DND-41 (cell line): ENCODE results near the gene ARPC1A.
A peak's percentile ranks its signal among the peaks of the same experiment; 100 is the strongest.
"Not testable (repeated sequence)": the region's sequence is repeated elsewhere in the genome, so short reads cannot be mapped to it uniquely, and the experiment has no call there.

Experiments
- ATAC-seq: fragments of 200-7000 bp; cut with Tn5 transposase; 3 replicates; pipeline ENCODE4 v1.9.1; 2021; ENCODE audit warnings: low read depth; ENCODE audit not compliant: insufficient read depth
- DNase-seq: peaks from one replicate; pipeline ENCODE4 v3.0.0-alpha.2; 2020
- H2AFZ ChIP-seq: 2 replicates; pipeline ENCODE4 v1.6.0; 2012; ENCODE audit warnings: low read depth, low read length
- H3K27ac ChIP-seq: 2 replicates; pipeline ENCODE4 v1.5.1; 2012; ENCODE audit warnings: low read length, inconsistent platforms
- H3K27me3 ChIP-seq: fragments of 200-600 bp; sonication (generic); 2 replicates; pipeline ENCODE4 v1.6.0; 2012; ENCODE audit warnings: low read length, mild to moderate bottlenecking, inconsistent platforms; ENCODE audit not compliant: insufficient read depth, poor library complexity
- H3K36me3 ChIP-seq: 2 replicates; pipeline ENCODE4 v1.5.1; 2012; ENCODE audit warnings: low read length, inconsistent platforms; ENCODE audit not compliant: insufficient read depth
- H3K4me1 ChIP-seq: 2 replicates; pipeline ENCODE4 v1.5.1; 2012; ENCODE audit warnings: mild to moderate bottlenecking, low read length; ENCODE audit not compliant: insufficient read depth
- H3K4me2 ChIP-seq: 2 replicates; pipeline ENCODE4 v1.6.0; 2012; ENCODE audit warnings: mild to moderate bottlenecking, moderate library complexity, low read length, inconsistent platforms; ENCODE audit not compliant: insufficient read depth
- H3K4me3 ChIP-seq, 2 experiments: fragments of 200-600 bp in 1 of 2; shearing (Covaris generic) in 1 of 2; 2 replicates each; pipeline ENCODE4 v1.5.1; 2012 to 2016; ENCODE audit warnings: inconsistent platforms in 2 of 2, low read length in 2 of 2, mild to moderate bottlenecking in 2 of 2, low read depth in 1 of 2, moderate library complexity in 1 of 2
- H3K79me2 ChIP-seq: 2 replicates; pipeline ENCODE4 v1.6.0; 2012; ENCODE audit warnings: low read length, inconsistent platforms; ENCODE audit not compliant: insufficient read depth
- H3K9ac ChIP-seq: 2 replicates; pipeline ENCODE4 v1.6.0; 2012; ENCODE audit warnings: low read depth, mild to moderate bottlenecking, inconsistent platforms, low read length, moderate library complexity
- H3K9me3 ChIP-seq: 2 replicates; pipeline ENCODE4 v1.5.1; 2012; ENCODE audit warnings: low read length, moderate library complexity, mild to moderate bottlenecking, inconsistent platforms; ENCODE audit not compliant: insufficient read depth, severe bottlenecking
- H4K20me1 ChIP-seq: 2 replicates; pipeline ENCODE4 v1.6.0; 2012; ENCODE audit warnings: low read length; ENCODE audit not compliant: insufficient read depth
- CTCF ChIP-seq: IDR thresholded peaks from 2 replicates; pipeline ENCODE4 v1.5.1; 2012; ENCODE audit warnings: borderline replicate concordance, low read length, moderate library complexity, mild to moderate bottlenecking; ENCODE audit not compliant: poor library complexity, severe bottlenecking; ENCODE audit errors: extremely low read depth
- EZH2 ChIP-seq: IDR thresholded peaks from 3 replicates; pipeline ENCODE4 v1.6.1; 2012; ENCODE audit warnings: borderline replicate concordance, low read depth, mild to moderate bottlenecking, moderate library complexity, low read length, inconsistent platforms; ENCODE audit not compliant: severe bottlenecking

The ARPC1A gene

GRCh38 chr7:99385564-99385963 lies 59.9 kb downstream of the ARPC1A start:
- Histone ChIP-seq H3K36me3 (peaks cover 65% of the 10 kb centered on the region), H3K27ac (no peak overlapping the region), H3K4me2 (no peak overlapping the region), H2AFZ (no peak overlapping the region), H3K4me3 (no peak overlapping the region), H3K79me2 (peaks cover 37% of the 10 kb centered on the region), H3K4me1 (peaks cover 12% of the 10 kb centered on the region), H3K9ac (no peak overlapping the region), H3K9me3 (no peaks in the 10 kb centered on the region), H4K20me1 (peaks cover 43% of the 10 kb centered on the region), H3K27me3 (no peaks in the 10 kb centered on the region)
- DNase-seq (no peak), ATAC-seq (no peak)
- TF ChIP-seq EZH2 (no peak), CTCF (no peak)

- Histone ChIP-seq H3K9me3 (no peaks in the 10 kb centered on the region), H2AFZ (no peak overlapping the region), H4K20me1 (peaks cover 44% of the 10 kb centered on the region), H3K4me3 (no peak overlapping the region), H3K4me2 (no peak overlapping the region), H3K27me3 (no peaks in the 10 kb centered on the region), H3K9ac (no peak overlapping the region), H3K79me2 (peaks cover 26% of the 10 kb centered on the region), H3K27ac (no peak overlapping the region), H3K4me1 (peaks cover under 1% of the 10 kb centered on the region; the same call in 1 of the 2 replicates), H3K36me3 (peaks cover 69% of the 10 kb centered on the region)
- peak; percentile 38 for DNase-seq
- ATAC-seq = peak; percentile 59; the same call in 2 of the 3 replicates
- peak; percentile 45 for TF ChIP-seq CTCF
- TF ChIP-seq EZH2 = no peak
Observed at GRCh38 chr7:99386584-99387238, 61.0 kb downstream of the ARPC1A start.

- H2AFZ ChIP-seq, DNase-seq, H3K9me3 ChIP-seq, H3K4me3 ChIP-seq, H3K4me2 ChIP-seq, H3K27ac ChIP-seq, H3K4me1 ChIP-seq, H3K9ac ChIP-seq, H3K27me3 ChIP-seq, ATAC-seq: not testable (repeated sequence)
- H3K36me3 ChIP-seq = peaks cover 71% of the 10 kb centered on the region
- H4K20me1 ChIP-seq = peaks cover 42% of the 10 kb centered on the region
- H3K79me2 ChIP-seq = peaks cover 20% of the 10 kb centered on the region
Observed at GRCh38 chr7:99387239-99387635, 61.5 kb downstream of the ARPC1A start.

GRCh38 chr7:99387912-99388311 lies 62.2 kb downstream of the ARPC1A start:
- H2AFZ ChIP-seq = no peak overlapping the region
- DNase-seq (no peak), ATAC-seq (no peak)
- no peak overlapping the region for H3K4me2 ChIP-seq
- no peaks in the 10 kb centered on the region for H3K4me1 ChIP-seq
- H3K27ac ChIP-seq = no peak overlapping the region
- H3K9me3 ChIP-seq = no peaks in the 10 kb centered on the region
- TF ChIP-seq CTCF (no peak), EZH2 (no peak)
- no peaks in the 10 kb centered on the region for H3K27me3 ChIP-seq
- no peak overlapping the region for H3K4me3 ChIP-seq
- peaks cover 77% of the 10 kb centered on the region for H3K36me3 ChIP-seq
- H3K79me2 ChIP-seq = peaks cover 19% of the 10 kb centered on the region
- peaks cover 42% of the 10 kb centered on the region for H4K20me1 ChIP-seq
- H3K9ac ChIP-seq = no peak overlapping the region
